Measurements from ENCODE around the gene PYGB.

PYGB gene

DNA sequence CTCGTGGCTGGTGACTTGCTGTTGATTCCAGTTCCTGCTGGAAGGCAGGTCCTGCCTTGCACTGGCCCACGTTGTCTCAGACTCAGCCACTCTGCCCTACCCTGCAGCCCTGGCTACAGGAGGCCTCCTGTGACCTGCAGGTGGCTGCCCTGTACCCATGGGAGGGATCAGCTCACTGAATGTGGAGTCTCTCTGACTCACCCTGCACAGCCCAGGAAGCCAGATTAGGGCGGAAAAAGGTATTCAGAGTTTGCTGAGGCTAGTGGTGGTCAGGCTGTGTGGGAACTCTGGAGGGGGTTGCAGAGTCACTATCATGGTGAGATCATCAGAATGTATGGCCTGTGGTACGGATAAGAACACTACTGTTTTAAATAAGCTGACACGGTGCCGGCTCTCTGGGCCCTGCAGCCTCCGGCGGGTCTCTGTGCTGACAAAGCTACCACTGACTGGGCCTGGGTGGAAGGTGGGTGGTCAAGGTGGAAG, 24.7 kb upstream of the PYGB start:
- Histone ChIP-seq H3K4me3 (IDR thresholded peaks at IDR 0.05; ENCODE audit: insufficient read depth, low read depth, low read length) (no peak overlapping the region), H3K9ac (no peak overlapping the region), H4K20me1 (ENCODE audit: insufficient read depth) (no peaks in the 10 kb centered on the region), H2AFZ (ENCODE audit: low read depth) (no peak overlapping the region), H3K36me3 (ENCODE audit: insufficient read depth) (no peaks in the 10 kb centered on the region), H3K27me3 (ENCODE audit: insufficient read depth, low read depth) (no peaks in the 10 kb centered on the region), H3K4me1 (ENCODE audit: low read depth, poor library complexity, severe bottlenecking) (peaks cover 7% of the 10 kb centered on the region), H3K4me2 (no peak overlapping the region), H3K79me2 (ENCODE audit: insufficient read depth, low read depth) (no peaks in the 10 kb centered on the region), H3K27ac (no peak overlapping the region)
- TF ChIP-seq, protein P1, sequence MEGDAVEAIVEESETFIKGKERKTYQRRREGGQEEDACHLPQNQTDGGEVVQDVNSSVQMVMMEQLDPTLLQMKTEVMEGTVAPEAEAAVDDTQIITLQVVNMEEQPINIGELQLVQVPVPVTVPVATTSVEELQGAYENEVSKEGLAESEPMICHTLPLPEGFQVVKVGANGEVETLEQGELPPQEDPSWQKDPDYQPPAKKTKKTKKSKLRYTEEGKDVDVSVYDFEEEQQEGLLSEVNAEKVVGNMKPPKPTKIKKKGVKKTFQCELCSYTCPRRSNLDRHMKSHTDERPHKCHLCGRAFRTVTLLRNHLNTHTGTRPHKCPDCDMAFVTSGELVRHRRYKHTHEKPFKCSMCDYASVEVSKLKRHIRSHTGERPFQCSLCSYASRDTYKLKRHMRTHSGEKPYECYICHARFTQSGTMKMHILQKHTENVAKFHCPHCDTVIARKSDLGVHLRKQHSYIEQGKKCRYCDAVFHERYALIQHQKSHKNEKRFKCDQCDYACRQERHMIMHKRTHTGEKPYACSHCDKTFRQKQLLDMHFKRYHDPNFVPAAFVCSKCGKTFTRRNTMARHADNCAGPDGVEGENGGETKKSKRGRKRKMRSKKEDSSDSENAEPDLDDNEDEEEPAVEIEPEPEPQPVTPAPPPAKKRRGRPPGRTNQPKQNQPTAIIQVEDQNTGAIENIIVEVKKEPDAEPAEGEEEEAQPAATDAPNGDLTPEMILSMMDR (conservative IDR thresholded peaks at IDR 0.05; ENCODE audit: low read depth, low read length), result no peak

DNA sequence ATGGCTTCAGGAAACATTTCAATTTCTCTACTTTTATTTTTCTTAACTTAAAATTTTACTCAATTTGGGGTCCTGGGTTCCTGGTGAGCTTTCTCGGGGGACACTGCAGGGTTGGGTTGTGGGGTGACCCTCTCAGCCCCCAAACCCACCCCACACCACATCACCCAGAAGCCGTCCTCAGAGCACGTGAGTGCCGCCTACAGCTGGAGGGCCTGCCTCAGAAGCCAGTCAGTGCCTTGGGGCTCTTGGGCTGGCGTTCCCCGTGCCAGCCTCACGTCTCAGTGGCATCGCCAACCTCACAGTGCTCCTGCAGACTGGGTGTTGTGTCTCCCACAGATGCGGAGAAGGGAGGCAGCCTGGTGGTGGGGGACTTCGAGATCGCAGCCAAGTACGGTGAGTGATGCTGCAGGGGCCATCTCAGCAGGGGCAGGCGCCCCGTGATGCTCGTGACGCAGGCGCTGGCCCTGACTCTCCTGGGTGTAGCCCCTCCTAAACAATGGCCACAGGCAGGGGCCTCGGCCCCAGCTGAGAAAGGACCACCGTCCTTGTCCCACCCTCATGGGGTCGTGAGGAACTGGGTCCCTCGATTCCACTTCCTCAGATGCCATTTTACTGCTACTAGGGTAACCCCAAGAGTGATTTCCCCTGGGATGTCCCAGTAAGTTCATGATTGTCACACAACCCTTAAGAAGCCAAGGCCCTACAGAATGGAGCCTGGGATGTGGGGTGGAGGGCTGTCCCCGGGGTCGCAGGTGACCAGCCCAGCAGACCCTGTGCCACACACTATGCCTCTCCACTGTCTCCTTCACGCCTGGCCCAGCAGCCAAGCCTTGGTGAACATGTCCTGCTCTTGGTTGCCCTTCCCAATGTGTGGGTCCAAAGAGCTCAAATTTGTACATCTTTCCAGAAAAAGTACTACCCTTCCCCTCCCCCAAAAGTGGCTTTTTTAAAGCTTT, 23.8 kb upstream of the PYGB start:
- H3K9ac ChIP-seq, result no peak overlapping the region

DNA sequence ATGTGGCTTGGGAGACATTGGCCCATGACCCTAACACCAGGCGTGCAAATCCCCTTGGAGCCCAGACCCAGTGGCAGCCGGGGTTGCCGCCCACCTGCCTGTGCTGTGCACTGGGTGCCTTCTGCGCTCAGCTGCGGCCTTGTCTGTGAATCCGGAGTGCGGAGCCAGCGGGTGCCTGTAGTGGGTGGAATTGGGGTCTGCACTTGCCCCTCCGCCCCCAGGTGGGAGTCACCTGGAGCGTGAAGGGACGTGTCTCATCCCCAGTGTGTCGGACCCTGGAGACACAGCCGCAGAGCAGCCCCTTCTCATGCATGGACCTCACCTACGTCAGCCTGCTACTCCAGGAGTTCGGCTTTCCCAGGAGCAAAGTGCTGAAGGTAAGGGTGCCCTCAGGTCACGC, 22.9 kb upstream of the PYGB start:
- no peak overlapping the region for H3K27ac ChIP-seq
- H3K4me1 ChIP-seq (ENCODE audit: low read depth, poor library complexity, severe bottlenecking), result peaks cover under 1% of the 10 kb centered on the region
- H4K20me1 ChIP-seq (ENCODE audit: insufficient read depth), result no peaks in the 10 kb centered on the region
- H2AFZ ChIP-seq (ENCODE audit: low read depth), result no peak overlapping the region
- H3K9ac ChIP-seq, result no peak overlapping the region
- no peak overlapping the region for H3K4me3 ChIP-seq (IDR thresholded peaks at IDR 0.05; ENCODE audit: insufficient read depth, low read depth, low read length)
- TF ChIP-seq, protein P1 (conservative IDR thresholded peaks at IDR 0.05; ENCODE audit: low read depth, low read length), result no peak
- H3K79me2 ChIP-seq (ENCODE audit: insufficient read depth, low read depth), result no peaks in the 10 kb centered on the region
- H3K27me3 ChIP-seq (ENCODE audit: insufficient read depth, low read depth), result no peaks in the 10 kb centered on the region
- H3K4me2 ChIP-seq, result no peak overlapping the region
- H3K36me3 ChIP-seq (ENCODE audit: insufficient read depth), result no peaks in the 10 kb centered on the region

More for the DNA sequence above, 23.8 kb upstream of the PYGB start:
- Histone ChIP-seq H4K20me1 (ENCODE audit: insufficient read depth) (no peaks in the 10 kb centered on the region), H3K27ac (no peak overlapping the region), H3K4me3 (IDR thresholded peaks at IDR 0.05; ENCODE audit: insufficient read depth, low read depth, low read length) (no peak overlapping the region), H3K36me3 (ENCODE audit: insufficient read depth) (no peaks in the 10 kb centered on the region), H2AFZ (ENCODE audit: low read depth) (no peak overlapping the region), H3K4me1 (ENCODE audit: low read depth, poor library complexity, severe bottlenecking) (peaks cover 7% of the 10 kb centered on the region), H3K79me2 (ENCODE audit: insufficient read depth, low read depth) (no peaks in the 10 kb centered on the region), H3K27me3 (ENCODE audit: insufficient read depth, low read depth) (no peaks in the 10 kb centered on the region), H3K4me2 (no peak overlapping the region)
- TF ChIP-seq, protein P1 (conservative IDR thresholded peaks at IDR 0.05; ENCODE audit: low read depth, low read length), result no peak

DNA sequence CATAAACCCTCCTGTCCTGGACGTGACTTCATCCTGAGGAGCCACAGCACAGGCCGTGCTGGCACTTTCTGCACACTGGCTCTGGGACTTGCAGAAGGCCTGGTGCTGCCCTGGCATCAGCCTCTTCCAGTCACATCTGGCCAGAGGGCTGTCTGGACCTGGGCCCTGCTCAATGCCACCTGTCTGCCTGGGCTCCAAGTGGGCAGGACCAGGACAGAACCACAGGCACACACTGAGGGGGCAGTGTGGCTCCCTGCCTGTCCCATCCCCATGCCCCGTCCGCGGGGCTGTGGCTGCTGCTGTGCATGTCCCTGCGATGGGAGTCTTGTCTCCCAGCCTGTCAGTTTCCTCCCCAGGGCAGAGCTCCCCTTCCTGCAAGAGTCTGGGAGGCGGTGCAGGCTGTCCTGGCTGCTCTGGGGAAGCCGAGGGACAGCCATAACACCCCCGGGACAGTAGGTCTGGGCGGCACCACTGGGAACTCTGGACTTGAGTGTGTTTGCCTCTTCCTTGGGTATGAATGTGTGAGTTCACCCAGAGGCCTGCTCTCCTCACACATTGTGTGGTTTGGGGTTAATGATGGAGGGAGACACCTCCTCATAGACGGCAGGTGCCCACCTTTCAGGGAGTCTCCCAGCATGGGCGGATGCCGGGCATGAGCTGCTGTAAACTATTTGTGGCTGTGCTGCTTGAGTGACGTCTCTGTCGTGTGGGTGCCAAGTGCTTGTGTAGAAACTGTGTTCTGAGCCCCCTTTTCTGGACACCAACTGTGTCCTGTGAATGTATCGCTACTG, 22.0 kb upstream of the PYGB start:
- no peak overlapping the region for H3K9ac ChIP-seq
- TF ChIP-seq, protein P1 (conservative IDR thresholded peaks at IDR 0.05; ENCODE audit: low read depth, low read length), result no peak
- H2AFZ ChIP-seq (ENCODE audit: low read depth), result no peak overlapping the region
- no peaks in the 10 kb centered on the region for H3K79me2 ChIP-seq (ENCODE audit: insufficient read depth, low read depth)
- no peak overlapping the region for H3K4me3 ChIP-seq (IDR thresholded peaks at IDR 0.05; ENCODE audit: insufficient read depth, low read depth, low read length)
- no peak overlapping the region for H3K27ac ChIP-seq
- no peaks in the 10 kb centered on the region for H3K36me3 ChIP-seq (ENCODE audit: insufficient read depth)
- no peaks in the 10 kb centered on the region for H4K20me1 ChIP-seq (ENCODE audit: insufficient read depth)
- no peaks in the 10 kb centered on the region for H3K4me1 ChIP-seq (ENCODE audit: low read depth, poor library complexity, severe bottlenecking)
- no peaks in the 10 kb centered on the region for H3K27me3 ChIP-seq (ENCODE audit: insufficient read depth, low read depth)
- H3K4me2 ChIP-seq, result no peak overlapping the region

All from KMS-11 (cell line).